ENCODE measurements around the gene HSPA14. TPM values are rescaled to one million over a fixed set of nuclear protein-coding genes. Genes with fewer than 3 reads are reported as not detected.
"Not testable (repeated sequence)": the region's sequence is repeated elsewhere in the genome, so short reads cannot be mapped to it uniquely, and the experiment has no call there.

The HSPA14 gene
- total RNA-seq, 1 donor from 2014 or later: 36.6 TPM

GRCh38 chr10:14843327-14843988, 5.4 kb downstream of the HSPA14 start:
- no peaks in the 10 kb centered on the region for H3K27me3 Mint-ChIP-seq (ENCODE audit: insufficient read depth)
- intact Hi-C loops (cut with micrococcal nuclease): loop anchor here (10.0 kb wide), 1 partner anchor 1059 kb away; no protein-coding TSS in a partner anchor
- no peaks in the 10 kb centered on the region for H3K9me3 Mint-ChIP-seq
- DNase-seq (ENCODE audit: low spot score): no peak
- H3K36me3 Mint-ChIP-seq (ENCODE audit: low read depth): peaks cover 29% of the 10 kb centered on the region
- peaks cover 15% of the 10 kb centered on the region for H3K4me1 Mint-ChIP-seq (ENCODE audit: low read depth)
- no peak overlapping the region for H3K27ac Mint-ChIP-seq
- H3K4me3 Mint-ChIP-seq: no peak overlapping the region

- no peak overlapping the region for H3K4me3 Mint-ChIP-seq
- peaks cover 6% of the 10 kb centered on the region for H3K4me1 Mint-ChIP-seq (ENCODE audit: low read depth)
- DNase-seq (ENCODE audit: low spot score): no peak
- H3K27ac Mint-ChIP-seq: no peak overlapping the region
- H3K9me3 Mint-ChIP-seq: no peaks in the 10 kb centered on the region
- H3K36me3 Mint-ChIP-seq (ENCODE audit: low read depth): peaks cover 30% of the 10 kb centered on the region
- H3K27me3 Mint-ChIP-seq (ENCODE audit: insufficient read depth): no peaks in the 10 kb centered on the region
- intact Hi-C loops (cut with micrococcal nuclease): loop anchor here (10.0 kb wide), 1 partner anchor 1060 kb away; no protein-coding TSS in a partner anchor
Observed at GRCh38 chr10:14844948-14845347, 6.8 kb downstream of the HSPA14 start.

GRCh38 chr10:14852236-14852635, 14.1 kb downstream of the HSPA14 start:
- Mint-ChIP-seq H3K36me3 (ENCODE audit: low read depth) (peaks cover 33% of the 10 kb centered on the region), H3K9me3 (no peaks in the 10 kb centered on the region), H3K27ac (no peak overlapping the region), H3K27me3 (ENCODE audit: insufficient read depth) (no peaks in the 10 kb centered on the region), H3K4me3 (no peak overlapping the region), H3K4me1 (ENCODE audit: low read depth) (no peaks in the 10 kb centered on the region)
- DNase-seq (ENCODE audit: low spot score): no peak
- intact Hi-C loops (cut with micrococcal nuclease): no loop called here

- intact Hi-C loops (cut with micrococcal nuclease): no loop called here
- Mint-ChIP-seq H3K9me3 (no peaks in the 10 kb centered on the region), H3K27me3 (ENCODE audit: insufficient read depth) (no peaks in the 10 kb centered on the region), H3K36me3 (ENCODE audit: low read depth) (peaks cover 31% of the 10 kb centered on the region), H3K27ac (no peak overlapping the region), H3K4me3 (no peak overlapping the region), H3K4me1 (ENCODE audit: low read depth) (no peaks in the 10 kb centered on the region)
- DNase-seq (ENCODE audit: low spot score): no peak
Observed at GRCh38 chr10:14855453-14855852, 17.3 kb downstream of the HSPA14 start.

DNA sequence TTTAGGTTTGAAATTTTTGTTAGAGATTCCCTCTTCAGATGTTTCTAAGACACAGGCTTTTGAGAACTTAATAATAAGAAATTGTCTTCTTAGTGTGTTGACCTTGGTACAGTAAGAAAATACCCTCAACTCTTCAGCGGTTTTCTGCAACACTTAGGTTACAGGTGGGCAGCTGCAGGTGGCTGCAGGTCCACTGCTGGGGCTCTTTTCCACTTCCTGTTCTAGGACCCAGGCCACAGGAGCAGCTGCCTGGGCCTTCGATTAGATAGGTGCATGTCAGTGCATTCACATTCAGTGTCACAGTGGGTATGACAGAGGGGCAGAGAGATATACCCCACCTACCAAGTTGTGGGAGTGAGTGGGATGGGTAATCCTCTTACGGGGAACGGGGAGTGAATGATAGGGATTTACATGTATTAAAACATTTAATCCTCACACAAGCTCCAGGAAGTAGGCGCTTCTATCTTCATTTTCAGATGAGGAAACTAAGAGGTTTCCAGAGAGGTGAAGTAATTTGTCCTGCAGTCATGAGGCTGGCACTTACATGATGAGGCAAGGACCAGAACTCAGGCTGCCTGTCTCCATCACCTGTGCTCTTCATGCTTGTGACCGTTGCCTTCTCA, 20.3 kb downstream of the HSPA14 start:
- Mint-ChIP-seq H3K4me1 (ENCODE audit: low read depth) (no peaks in the 10 kb centered on the region), H3K27me3 (ENCODE audit: insufficient read depth) (no peaks in the 10 kb centered on the region), H3K9me3 (no peaks in the 10 kb centered on the region), H3K36me3 (ENCODE audit: low read depth) (peaks cover 25% of the 10 kb centered on the region), H3K4me3 (no peak overlapping the region), H3K27ac (no peak overlapping the region)
- DNase-seq (ENCODE audit: low spot score): no peak
- intact Hi-C loops (cut with micrococcal nuclease): no loop called here

- DNase-seq (ENCODE audit: low spot score): no peak
- Mint-ChIP-seq H3K9me3 (no peaks in the 10 kb centered on the region), H3K4me3 (no peak overlapping the region), H3K27me3 (ENCODE audit: insufficient read depth) (no peaks in the 10 kb centered on the region), H3K36me3 (ENCODE audit: low read depth) (peaks cover 28% of the 10 kb centered on the region), H3K4me1 (ENCODE audit: low read depth) (no peaks in the 10 kb centered on the region), H3K27ac (no peak overlapping the region)
- intact Hi-C loops (cut with micrococcal nuclease): no loop called here
Observed at GRCh38 chr10:14859043-14859442, 20.9 kb downstream of the HSPA14 start.

- H3K36me3 Mint-ChIP-seq (ENCODE audit: low read depth): peaks cover 25% of the 10 kb centered on the region
- no peak overlapping the region for H3K4me3 Mint-ChIP-seq
- H3K27ac Mint-ChIP-seq: no peak overlapping the region
- no peaks in the 10 kb centered on the region for H3K27me3 Mint-ChIP-seq (ENCODE audit: insufficient read depth)
- H3K9me3 Mint-ChIP-seq: no peaks in the 10 kb centered on the region
- H3K4me1 Mint-ChIP-seq (ENCODE audit: low read depth): no peaks in the 10 kb centered on the region
- no peak for DNase-seq (ENCODE audit: low spot score)
- intact Hi-C loops (cut with micrococcal nuclease): no loop called here
Observed at GRCh38 chr10:14859775-14860174, 21.7 kb downstream of the HSPA14 start.

DNA sequence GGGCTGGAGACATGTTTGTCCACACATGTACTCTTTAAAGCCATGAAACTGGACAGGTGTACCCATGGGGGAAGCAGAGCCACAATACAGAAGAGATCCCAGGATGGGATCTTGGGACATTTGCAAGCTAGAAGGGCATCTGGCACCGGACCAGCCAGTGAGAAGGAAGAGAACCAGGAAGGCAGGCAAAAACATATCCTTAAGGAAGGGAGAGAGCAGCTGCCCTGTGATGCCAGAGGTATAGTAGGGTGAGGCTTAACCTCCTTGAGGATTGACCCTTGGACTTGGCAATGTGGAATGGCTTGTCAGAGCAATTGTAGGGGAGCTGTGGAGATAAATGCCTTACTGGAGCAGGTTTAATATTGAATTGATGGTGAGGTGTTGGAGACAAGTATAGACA, 22.7 kb downstream of the HSPA14 start:
- Mint-ChIP-seq H3K9me3 (no peaks in the 10 kb centered on the region), H3K4me3 (no peak overlapping the region), H3K36me3 (ENCODE audit: low read depth) (peaks cover 24% of the 10 kb centered on the region), H3K27me3 (ENCODE audit: insufficient read depth) (no peaks in the 10 kb centered on the region), H3K4me1 (ENCODE audit: low read depth) (no peaks in the 10 kb centered on the region), H3K27ac (peak overlapping the region; percentile 46)
- intact Hi-C loops (cut with micrococcal nuclease): no loop called here
- no peak for DNase-seq (ENCODE audit: low spot score)

- peaks cover 18% of the 10 kb centered on the region for H3K36me3 Mint-ChIP-seq (ENCODE audit: low read depth)
- H3K4me1 Mint-ChIP-seq (ENCODE audit: low read depth); H3K27ac Mint-ChIP-seq; H3K9me3 Mint-ChIP-seq; DNase-seq (ENCODE audit: low spot score); intact Hi-C loops (cut with micrococcal nuclease); H3K4me3 Mint-ChIP-seq; H3K27me3 Mint-ChIP-seq (ENCODE audit: insufficient read depth): not testable (repeated sequence)
Observed at GRCh38 chr10:14864466-14864865, 26.4 kb downstream of the HSPA14 start.

DNA sequence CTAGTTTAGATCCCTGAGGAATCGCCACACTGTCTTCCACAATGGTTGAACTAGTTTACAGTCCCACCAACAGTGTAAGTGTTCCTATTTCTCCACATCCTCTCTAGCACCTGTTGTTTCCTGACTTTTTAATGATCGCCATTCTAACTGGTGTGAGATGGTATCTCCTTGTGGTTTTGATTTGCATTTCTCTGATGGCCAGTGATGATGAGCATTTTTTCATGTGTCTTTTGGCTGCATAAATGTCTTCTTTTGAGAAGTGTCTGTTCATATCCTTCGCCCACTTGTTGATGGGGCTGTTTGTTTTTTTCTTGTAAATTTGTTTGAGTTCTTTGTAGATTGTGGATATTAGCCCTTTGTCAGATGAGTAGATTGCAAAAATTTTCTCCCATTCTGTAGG, 26.8 kb downstream of the HSPA14 start:
- DNase-seq (ENCODE audit: low spot score); intact Hi-C loops (cut with micrococcal nuclease); H3K4me1 Mint-ChIP-seq (ENCODE audit: low read depth); H3K4me3 Mint-ChIP-seq; H3K27me3 Mint-ChIP-seq (ENCODE audit: insufficient read depth); H3K9me3 Mint-ChIP-seq; H3K27ac Mint-ChIP-seq: not testable (repeated sequence)
- peaks cover 21% of the 10 kb centered on the region for H3K36me3 Mint-ChIP-seq (ENCODE audit: low read depth)

DNA sequence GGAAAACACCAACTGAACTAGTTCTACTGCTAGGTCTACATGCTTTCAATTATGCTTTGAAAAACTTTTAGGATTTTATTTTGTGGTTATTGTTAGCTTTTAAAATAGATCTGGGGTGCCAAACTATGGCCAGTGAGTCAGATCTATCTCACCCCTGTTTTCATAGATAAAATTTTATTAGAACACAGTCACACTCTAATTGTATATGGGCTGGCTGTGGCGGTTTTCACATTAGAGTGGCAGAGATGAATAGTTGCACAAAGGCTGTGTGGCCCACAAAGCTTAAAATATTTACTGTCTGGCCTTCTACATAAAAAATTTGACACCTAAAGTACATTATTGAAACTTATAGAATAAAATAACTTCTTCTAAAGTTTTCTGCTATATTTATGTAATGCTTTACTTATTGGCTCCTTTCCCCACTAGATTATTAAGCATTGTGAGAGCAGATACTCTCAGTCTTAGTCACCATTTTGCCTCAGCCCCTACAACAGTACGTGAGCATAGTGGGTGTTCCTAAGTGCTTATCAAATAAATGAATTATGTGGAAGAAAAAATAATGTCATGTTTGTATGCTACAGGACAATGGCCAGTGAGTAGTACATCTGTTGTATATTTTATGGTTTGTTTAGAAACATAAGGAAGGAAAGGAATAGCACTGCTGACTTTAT, 35.1 kb downstream of the HSPA14 start:
- no peaks in the 10 kb centered on the region for H3K27me3 Mint-ChIP-seq (ENCODE audit: insufficient read depth)
- DNase-seq (ENCODE audit: low spot score): no peak
- no peak overlapping the region for H3K27ac Mint-ChIP-seq
- H3K4me1 Mint-ChIP-seq (ENCODE audit: low read depth): peaks cover 26% of the 10 kb centered on the region
- intact Hi-C loops (cut with micrococcal nuclease): loop anchor here (10.0 kb wide), 1 partner anchor 688 kb away; no protein-coding TSS in a partner anchor
- no peaks in the 10 kb centered on the region for H3K9me3 Mint-ChIP-seq
- H3K4me3 Mint-ChIP-seq: no peak overlapping the region
- H3K36me3 Mint-ChIP-seq (ENCODE audit: low read depth): peaks cover 14% of the 10 kb centered on the region

DNA sequence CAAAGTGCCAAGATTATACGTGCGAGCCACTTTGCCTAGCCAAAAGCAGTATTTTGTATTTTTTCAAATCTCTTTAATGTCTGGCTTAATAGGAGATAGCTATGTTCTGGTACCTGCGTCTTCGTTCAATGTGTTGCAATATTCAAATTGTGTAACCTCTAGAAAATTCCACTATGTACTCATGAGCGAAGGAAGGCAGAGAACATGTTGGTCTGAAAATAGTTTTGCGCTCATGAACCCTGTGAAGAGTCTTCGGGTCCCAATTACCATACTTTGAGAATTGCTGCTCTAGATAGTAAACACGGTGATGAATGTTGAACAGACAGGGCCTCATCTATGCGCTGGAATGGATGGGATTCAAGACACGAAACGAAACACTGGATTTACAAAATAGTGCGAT, 37.8 kb downstream of the HSPA14 start:
- peak overlapping the region; percentile 51 for H3K4me3 Mint-ChIP-seq

DNA sequence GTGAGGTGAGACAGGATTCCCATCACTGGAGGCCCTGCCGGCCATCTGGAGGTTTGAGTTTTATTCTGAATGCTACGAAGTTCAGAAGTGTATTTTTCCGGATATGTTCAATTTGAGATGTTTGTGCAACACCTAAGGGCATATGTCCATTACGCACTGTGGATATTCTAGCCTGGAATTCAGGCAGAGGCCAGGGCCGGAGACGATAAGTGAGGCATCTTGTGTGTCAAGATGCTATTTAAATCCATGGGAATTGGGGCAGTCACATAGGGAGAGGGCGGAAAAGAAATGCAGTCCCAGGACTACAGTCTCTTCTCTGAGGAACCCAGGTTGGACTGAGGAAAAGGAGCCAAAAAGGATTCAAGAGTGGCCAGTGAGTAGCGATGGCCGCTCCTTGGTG, 38.7 kb downstream of the HSPA14 start:
- intact Hi-C loops (cut with micrococcal nuclease): loop anchor here (10.0 kb wide), 1 partner anchor 692 kb away; no protein-coding TSS in a partner anchor
- no peak for DNase-seq (ENCODE audit: low spot score)
- peaks cover 6% of the 10 kb centered on the region for H3K36me3 Mint-ChIP-seq (ENCODE audit: low read depth)
- peak overlapping the region; percentile 96 for H3K4me3 Mint-ChIP-seq
- no peaks in the 10 kb centered on the region for H3K9me3 Mint-ChIP-seq
- no peaks in the 10 kb centered on the region for H3K27me3 Mint-ChIP-seq (ENCODE audit: insufficient read depth)
- H3K4me1 Mint-ChIP-seq (ENCODE audit: low read depth): peaks cover 46% of the 10 kb centered on the region
- peak overlapping the region; percentile 71 for H3K27ac Mint-ChIP-seq

More for the DNA sequence above, 37.8 kb downstream of the HSPA14 start:
- no peaks in the 10 kb centered on the region for H3K27me3 Mint-ChIP-seq (ENCODE audit: insufficient read depth)
- H3K27ac Mint-ChIP-seq: no peak overlapping the region
- no peaks in the 10 kb centered on the region for H3K9me3 Mint-ChIP-seq
- peaks cover 40% of the 10 kb centered on the region for H3K4me1 Mint-ChIP-seq (ENCODE audit: low read depth)
- no peak for DNase-seq (ENCODE audit: low spot score)
- peaks cover 8% of the 10 kb centered on the region for H3K36me3 Mint-ChIP-seq (ENCODE audit: low read depth)
- intact Hi-C loops (cut with micrococcal nuclease): loop anchor here (10.0 kb wide), 1 partner anchor 691 kb away; no protein-coding TSS in a partner anchor
